Stimulated activated CD4-positive, alpha-beta T cell treated with anti-CD3 and anti-CD28 coated beads, TNF-alpha, amount 100 ng/mL, for 48 hours (primary cell): ENCODE measurements around the gene RNF214.
A peak's percentile ranks its signal among the peaks of the same experiment; 100 is the strongest.
"Not testable (repeated sequence)": the region's sequence is repeated elsewhere in the genome, so short reads cannot be mapped to it uniquely, and the experiment has no call there.

Experiments used
- DNase-seq, 3 donors: peaks; one replicate each; pipeline ENCODE4 v3.0.0-alpha.2; 2020; ENCODE audit warnings: low read depth in 3 of 3

The RNF214 gene

GRCh38 chr11:117314840-117315239 lies 82.4 kb downstream of the RNF214 start:
- no peak for DNase-seq

GRCh38 chr11:117315285-117316196 lies 83.1 kb downstream of the RNF214 start:
- peak in 1 of 3 donors; percentile 13 for DNase-seq

GRCh38 chr11:117316197-117316961 lies 83.9 kb downstream of the RNF214 start, which contains the start of gene BACE1:
Gene BACE1, minus strand, starts transcription at chr11:117316256. Its CDS starts 461 bp downstream, at chr11:117315795.
- no peak for DNase-seq

- DNase-seq = no peak
Measured at GRCh38 chr11:117318738-117319137, 86.3 kb downstream of the RNF214 start.

- DNase-seq = no peak
Measured at GRCh38 chr11:117319214-117319840, 86.9 kb downstream of the RNF214 start.

GRCh38 chr11:117327255-117327566 lies 94.7 kb downstream of the RNF214 start:
- not testable (repeated sequence) for DNase-seq

GRCh38 chr11:117327567-117328374 lies 95.3 kb downstream of the RNF214 start, which contains the start of gene CEP164:
Gene CEP164, plus strand, starts transcription at chr11:117327854. Its CDS starts 10,733 bp downstream, at chr11:117338587.
- DNase-seq = peak; percentile 87 to 92 (median 89)

- no peak for DNase-seq
Measured at GRCh38 chr11:117328375-117329010, 96.0 kb downstream of the RNF214 start.

- DNase-seq = no peak
Measured at GRCh38 chr11:117332843-117333242, 100.4 kb downstream of the RNF214 start.

- DNase-seq = no peak
Measured at GRCh38 chr11:117333917-117334316, 101.4 kb downstream of the RNF214 start.

- no peak for DNase-seq
Measured at GRCh38 chr11:117334896-117335295, 102.4 kb downstream of the RNF214 start.

- DNase-seq = no peak
Measured at GRCh38 chr11:117335399-117335798, 102.9 kb downstream of the RNF214 start.
